NB4 (cell line): Measurements from ENCODE around the gene P2RY2.

ENCODE experiments used
- MYC ChIP-seq: IDR thresholded peaks from 2 replicates; pipeline ENCODE4 v1.6.1; 2011; ENCODE audit warnings: low read depth, low read length
- POLR2A ChIP-seq: IDR thresholded peaks from 2 replicates; pipeline ENCODE4 v1.6.1; 2011; ENCODE audit warnings: mild to moderate bottlenecking; ENCODE audit not compliant: insufficient read length; ENCODE audit errors: extremely low read depth
- TF ChIP-seq, protein P1 (sequence below): IDR thresholded peaks from one replicate; pipeline ENCODE4 v1.5.1; 2012; ENCODE audit warnings: low read depth, low read length
- TF ChIP-seq, protein P2 (sequence below): IDR thresholded peaks from 2 replicates; pipeline ENCODE4 v1.6.1; 2011; ENCODE audit warnings: low read depth, low read length

DNA sequence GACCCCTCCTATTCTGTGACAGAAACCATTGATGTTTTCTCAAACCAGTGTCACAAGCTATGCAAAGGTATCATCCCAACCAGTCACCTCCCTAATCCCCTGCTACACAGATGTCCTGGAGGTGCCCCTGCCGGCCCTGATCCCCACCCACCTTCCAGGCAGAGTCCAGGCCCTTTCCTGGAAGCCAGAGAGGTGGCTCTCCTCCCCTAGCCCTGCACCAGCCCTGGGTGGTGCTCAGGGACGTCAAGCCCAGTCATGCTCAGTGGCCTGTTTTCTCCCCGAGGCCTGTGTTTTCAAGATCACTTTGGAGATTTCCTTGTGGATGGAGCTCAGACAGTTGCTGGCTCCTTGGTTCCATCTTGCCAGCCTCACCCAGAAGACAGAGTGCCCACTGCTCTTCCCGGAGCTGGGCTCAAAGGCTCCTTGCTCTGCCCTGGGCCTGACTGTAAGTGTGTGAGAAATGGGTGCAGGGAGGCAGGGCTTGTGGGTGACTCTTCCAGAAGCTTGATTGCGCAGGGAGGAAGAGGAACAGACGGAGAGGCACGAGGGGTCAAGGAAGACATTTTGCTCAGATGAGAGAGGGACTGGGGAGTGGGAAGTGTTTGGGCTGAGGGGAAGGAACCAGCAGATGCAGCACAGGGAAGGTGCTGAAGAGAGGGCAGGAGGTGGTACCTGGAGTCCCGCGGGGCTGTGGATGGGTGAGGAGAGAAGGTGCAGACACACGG is 65.4 kb downstream of the P2RY2 start:
- TF ChIP-seq, protein P1, sequence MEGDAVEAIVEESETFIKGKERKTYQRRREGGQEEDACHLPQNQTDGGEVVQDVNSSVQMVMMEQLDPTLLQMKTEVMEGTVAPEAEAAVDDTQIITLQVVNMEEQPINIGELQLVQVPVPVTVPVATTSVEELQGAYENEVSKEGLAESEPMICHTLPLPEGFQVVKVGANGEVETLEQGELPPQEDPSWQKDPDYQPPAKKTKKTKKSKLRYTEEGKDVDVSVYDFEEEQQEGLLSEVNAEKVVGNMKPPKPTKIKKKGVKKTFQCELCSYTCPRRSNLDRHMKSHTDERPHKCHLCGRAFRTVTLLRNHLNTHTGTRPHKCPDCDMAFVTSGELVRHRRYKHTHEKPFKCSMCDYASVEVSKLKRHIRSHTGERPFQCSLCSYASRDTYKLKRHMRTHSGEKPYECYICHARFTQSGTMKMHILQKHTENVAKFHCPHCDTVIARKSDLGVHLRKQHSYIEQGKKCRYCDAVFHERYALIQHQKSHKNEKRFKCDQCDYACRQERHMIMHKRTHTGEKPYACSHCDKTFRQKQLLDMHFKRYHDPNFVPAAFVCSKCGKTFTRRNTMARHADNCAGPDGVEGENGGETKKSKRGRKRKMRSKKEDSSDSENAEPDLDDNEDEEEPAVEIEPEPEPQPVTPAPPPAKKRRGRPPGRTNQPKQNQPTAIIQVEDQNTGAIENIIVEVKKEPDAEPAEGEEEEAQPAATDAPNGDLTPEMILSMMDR, result no peak
- no peak for TF ChIP-seq POLR2A
- TF ChIP-seq, protein P2, sequence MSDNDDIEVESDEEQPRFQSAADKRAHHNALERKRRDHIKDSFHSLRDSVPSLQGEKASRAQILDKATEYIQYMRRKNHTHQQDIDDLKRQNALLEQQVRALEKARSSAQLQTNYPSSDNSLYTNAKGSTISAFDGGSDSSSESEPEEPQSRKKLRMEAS, result no peak
- TF ChIP-seq MYC, result no peak
